ENCODE results near the gene TRIOBP.

Gene TRIOBP

DNA sequence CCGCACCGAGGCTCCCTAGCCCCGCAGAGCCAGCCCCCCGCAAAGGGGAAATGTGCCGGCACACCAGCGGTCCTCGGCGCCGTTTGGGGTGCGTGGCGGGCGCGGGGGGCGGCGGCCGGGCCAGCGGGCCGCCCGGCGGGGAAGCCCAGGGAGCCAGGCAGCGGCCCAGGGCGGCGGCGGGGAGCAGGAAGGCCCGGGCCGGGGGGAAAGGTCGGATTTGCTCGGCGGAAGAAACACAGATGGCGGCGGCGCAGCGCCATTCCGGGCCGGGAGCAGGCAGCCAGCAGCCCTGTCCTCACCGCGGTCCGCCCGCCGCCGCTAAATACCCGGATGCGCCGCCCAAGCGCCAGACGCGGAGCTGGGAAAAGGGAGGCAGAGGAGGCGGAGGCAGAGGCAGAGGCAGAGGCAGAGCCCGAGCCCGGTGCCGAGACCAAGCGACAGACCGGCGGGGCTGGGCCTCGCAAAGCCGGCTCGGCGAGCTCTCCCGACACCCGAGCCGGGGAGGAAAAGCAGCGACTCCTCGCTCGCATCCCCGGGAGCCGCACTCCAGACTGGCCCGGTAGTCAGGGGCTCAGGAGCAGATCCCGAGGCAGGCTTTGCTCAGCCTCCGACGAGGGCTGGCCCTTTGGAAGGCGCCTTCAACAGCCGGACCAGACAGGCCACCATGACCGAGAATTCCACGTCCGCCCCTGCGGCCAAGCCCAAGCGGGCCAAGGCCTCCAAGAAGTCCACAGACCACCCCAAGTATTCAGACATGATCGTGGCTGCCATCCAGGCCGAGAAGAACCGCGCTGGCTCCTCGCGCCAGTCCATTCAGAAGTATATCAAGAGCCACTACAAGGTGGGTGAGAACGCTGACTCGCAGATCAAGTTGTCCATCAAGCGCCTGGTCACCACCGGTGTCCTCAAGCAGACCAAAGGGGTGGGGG, 108.3 kb downstream of the TRIOBP start:
- TF ChIP-seq, protein P1, sequence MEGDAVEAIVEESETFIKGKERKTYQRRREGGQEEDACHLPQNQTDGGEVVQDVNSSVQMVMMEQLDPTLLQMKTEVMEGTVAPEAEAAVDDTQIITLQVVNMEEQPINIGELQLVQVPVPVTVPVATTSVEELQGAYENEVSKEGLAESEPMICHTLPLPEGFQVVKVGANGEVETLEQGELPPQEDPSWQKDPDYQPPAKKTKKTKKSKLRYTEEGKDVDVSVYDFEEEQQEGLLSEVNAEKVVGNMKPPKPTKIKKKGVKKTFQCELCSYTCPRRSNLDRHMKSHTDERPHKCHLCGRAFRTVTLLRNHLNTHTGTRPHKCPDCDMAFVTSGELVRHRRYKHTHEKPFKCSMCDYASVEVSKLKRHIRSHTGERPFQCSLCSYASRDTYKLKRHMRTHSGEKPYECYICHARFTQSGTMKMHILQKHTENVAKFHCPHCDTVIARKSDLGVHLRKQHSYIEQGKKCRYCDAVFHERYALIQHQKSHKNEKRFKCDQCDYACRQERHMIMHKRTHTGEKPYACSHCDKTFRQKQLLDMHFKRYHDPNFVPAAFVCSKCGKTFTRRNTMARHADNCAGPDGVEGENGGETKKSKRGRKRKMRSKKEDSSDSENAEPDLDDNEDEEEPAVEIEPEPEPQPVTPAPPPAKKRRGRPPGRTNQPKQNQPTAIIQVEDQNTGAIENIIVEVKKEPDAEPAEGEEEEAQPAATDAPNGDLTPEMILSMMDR (IDR thresholded peaks at IDR 0.05; ENCODE audit: borderline replicate concordance, insufficient read depth, low read depth, low read length), result no peak
- peak overlapping the region; percentile 50 for H3K4me3 ChIP-seq (ENCODE audit: low read depth, low read length)

DNA sequence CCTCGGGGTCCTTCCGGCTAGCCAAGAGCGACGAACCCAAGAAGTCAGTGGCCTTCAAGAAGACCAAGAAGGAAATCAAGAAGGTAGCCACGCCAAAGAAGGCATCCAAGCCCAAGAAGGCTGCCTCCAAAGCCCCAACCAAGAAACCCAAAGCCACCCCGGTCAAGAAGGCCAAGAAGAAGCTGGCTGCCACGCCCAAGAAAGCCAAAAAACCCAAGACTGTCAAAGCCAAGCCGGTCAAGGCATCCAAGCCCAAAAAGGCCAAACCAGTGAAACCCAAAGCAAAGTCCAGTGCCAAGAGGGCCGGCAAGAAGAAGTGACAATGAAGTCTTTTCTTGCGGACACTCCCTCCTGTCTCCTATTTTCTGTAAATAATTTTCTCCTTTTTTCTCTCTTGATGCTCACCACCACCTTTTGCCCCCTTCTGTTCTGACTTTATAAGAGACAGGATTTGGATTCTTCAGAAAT, 109.0 kb downstream of the TRIOBP start:
- peak overlapping the region; percentile 50 for H3K4me3 ChIP-seq (ENCODE audit: low read depth, low read length)
- TF ChIP-seq, protein P1 (IDR thresholded peaks at IDR 0.05; ENCODE audit: borderline replicate concordance, insufficient read depth, low read depth, low read length), result no peak

DNA sequence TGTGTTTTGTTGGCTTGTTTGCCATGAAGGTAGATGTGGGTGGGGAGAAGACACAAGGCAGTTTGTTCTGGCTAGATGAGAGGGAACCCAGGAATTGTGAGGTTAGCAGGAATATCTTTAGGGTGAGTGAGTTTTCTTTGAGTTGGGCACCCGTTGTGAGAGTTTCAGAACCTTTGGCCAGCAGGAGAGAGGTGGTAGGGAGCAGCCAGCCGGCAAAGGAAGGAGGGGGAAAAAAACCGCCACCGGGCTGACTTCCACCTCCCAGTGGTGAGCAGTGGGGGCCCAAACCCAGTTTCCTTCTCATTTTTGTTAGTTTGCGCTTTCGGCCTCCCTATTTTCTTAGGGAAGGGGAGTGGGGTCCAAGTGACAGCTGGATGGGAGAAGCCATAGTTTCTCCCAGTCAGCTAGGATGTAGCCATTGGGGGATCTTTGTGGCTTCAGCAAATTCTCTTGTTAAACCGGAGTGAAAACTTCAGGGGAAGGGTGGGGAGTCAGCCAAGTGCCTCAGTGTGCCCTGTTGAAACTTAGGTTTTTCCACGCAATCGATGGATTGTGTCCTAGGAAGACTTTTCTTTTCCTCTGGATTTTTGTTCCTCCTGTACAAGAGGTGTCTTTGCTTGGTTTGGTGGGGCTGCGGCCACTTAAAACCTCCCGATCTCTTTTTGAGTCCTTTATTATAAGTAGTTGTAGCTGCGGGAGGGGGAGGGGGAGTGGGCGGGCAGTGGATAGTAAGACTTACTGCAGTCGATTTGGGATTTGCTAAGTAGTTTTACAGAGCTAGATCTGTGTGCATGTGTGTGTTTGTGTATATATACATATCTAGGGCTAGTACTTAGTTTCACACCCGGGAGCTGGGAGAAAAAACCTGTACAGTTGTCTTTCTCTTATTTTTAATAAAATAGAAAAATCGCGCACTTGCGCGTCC, 109.8 kb downstream of the TRIOBP start:
- TF ChIP-seq, protein P1 (IDR thresholded peaks at IDR 0.05; ENCODE audit: borderline replicate concordance, insufficient read depth, low read depth, low read length), result no peak
- no peak overlapping the region for H3K4me3 ChIP-seq (ENCODE audit: low read depth, low read length)

DNA sequence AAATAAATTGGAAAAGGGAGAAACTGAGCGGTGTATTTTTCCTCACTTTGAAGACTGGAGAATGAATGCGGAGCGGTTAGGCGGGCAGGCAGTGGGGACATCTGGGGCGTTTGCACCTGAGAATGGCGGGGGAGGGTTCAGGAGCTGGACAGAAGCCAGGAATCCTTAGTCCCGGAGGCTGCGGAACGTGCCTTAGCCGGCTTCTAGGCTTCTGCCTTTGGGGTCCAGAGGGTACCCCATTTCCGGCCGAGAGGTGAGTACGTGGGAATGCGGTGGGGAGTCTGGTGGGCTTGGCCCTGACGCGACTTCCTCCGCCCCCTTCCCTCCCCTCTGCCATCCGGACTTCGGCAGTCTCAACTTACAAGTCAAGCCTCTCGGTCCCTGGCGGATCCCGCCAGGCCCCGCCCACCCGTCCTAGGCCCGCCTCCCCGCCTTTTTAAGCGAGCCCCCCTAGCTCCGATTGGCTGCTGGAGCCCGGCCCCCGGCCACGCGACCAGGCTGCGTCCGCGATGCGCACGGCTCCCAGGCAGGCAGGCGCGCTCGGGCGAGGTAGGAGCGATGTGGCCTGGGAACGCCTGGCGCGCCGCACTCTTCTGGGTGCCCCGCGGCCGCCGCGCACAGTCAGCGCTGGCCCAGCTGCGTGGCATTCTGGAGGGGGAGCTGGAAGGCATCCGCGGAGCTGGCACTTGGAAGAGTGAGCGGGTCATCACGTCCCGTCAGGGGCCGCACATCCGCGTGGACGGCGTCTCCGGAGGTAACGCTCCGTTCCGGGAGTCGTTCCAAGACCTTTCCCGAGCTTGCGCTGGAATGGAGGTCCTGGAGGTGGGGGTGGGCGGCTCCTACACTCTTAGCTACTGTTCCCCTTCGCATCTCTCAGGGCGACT, 110.8 kb downstream of the TRIOBP start, which contains the start of gene GCAT:
Gene GCAT (plus strand): TSS at position 525 of the 884 bp plus-strand sequence. CDS start 34 bp downstream, at position 559.
- TF ChIP-seq, protein P1 (IDR thresholded peaks at IDR 0.05; ENCODE audit: borderline replicate concordance, insufficient read depth, low read depth, low read length), result no peak
- peak within 1 kb of the TSS; percentile 69 for H3K4me3 ChIP-seq (ENCODE audit: low read depth, low read length)

DNA sequence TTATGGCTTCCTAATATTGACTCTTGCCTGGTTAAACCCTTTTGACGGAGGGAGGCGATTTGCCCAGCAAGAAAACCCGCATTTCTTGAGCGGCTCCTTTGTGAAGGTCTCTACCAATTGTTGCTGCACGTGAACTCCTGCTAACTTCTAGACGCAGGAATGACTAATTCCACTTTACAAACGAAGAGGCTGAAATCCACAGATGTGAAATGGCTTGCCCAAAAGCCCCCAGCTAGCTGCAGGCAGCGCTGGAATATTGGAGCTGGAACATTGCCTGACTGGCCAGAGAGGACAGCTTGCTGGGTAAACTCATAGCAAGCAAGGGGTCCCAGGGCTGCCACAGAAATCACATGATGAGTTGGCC, 111.4 kb downstream of the TRIOBP start:
- TF ChIP-seq, protein P1 (IDR thresholded peaks at IDR 0.05; ENCODE audit: borderline replicate concordance, insufficient read depth, low read depth, low read length), result no peak

DNA sequence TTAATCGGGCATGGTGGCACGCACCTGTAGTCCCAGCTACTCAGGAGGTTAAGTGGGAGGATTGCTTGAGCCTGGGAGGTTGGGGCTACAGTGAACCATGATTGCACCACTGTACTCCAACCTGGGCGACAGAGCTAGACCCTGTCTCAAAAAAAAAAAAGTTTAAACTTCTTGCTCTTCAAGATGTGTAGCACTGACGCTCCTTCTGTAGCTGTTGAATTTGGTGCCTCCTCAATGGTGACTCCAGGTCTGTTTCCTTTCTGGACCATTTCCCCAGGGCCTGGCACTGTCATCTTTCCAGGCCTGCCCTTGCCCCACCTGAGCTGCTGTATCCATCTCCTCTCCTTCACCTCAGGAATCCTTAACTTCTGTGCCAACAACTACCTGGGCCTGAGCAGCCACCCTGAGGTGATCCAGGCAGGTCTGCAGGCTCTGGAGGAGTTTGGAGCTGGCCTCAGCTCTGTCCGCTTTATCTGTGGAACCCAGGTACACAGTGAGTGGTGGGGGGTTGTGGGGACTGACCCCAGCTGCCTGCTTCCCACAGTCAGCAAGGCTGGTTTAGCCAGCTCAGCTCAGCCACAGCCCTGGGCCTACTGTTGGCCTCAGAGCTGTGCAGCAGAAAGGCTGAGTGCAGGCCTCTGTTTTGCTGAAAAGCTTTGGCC, 113.0 kb downstream of the TRIOBP start:
- H3K4me3 ChIP-seq (ENCODE audit: low read depth, low read length), result no peak overlapping the region
- TF ChIP-seq, protein P1 (IDR thresholded peaks at IDR 0.05; ENCODE audit: borderline replicate concordance, insufficient read depth, low read depth, low read length), result no peak

More for the DNA sequence above, 111.4 kb downstream of the TRIOBP start:
- H3K4me3 ChIP-seq (ENCODE audit: low read depth, low read length), result peak overlapping the region; percentile 69

Data from GM12875 (cell line).